ENCODE results near the gene IQCK.

- TF ChIP-seq CTCF (IDR thresholded peaks at IDR 0.05) (no peak), POLR2AphosphoS5 (IDR thresholded peaks at IDR 0.05; ENCODE audit: low read depth, low read length) (no peak), REST (IDR thresholded peaks at IDR 0.05; ENCODE audit: insufficient read depth in 1 of 2, low read depth in 2 of 2, low read length in 1 of 2) (no peak), SIN3A (IDR thresholded peaks at IDR 0.05; ENCODE audit: borderline replicate concordance, insufficient read depth, low read depth, low read length) (no peak), TCF7L2 (IDR thresholded peaks at IDR 0.05; ENCODE audit: low read depth, low read length) (no peak)
These were observed 87.5 kb downstream of the IQCK start for GRCh38 chr16:19805459-19806162.

Data from Panc1 (cell line).